Measurements from ENCODE around the gene LRP11. TPM values are rescaled to one million over a fixed set of nuclear protein-coding genes. Genes with fewer than 3 reads are reported as not detected.

Gene LRP11
- total RNA-seq, 1 donor from 2014 or later = 51.1 TPM

GRCh38 chr6:149823013-149823412, 41.1 kb downstream of the LRP11 start:
- H3K27me3 ChIP-seq = no peaks in the 10 kb centered on the region
- intact Hi-C loops (cut with DNase I) = no loop called here
- no peak overlapping the region for H3K27ac ChIP-seq
- H3K9me3 ChIP-seq = no peaks in the 10 kb centered on the region
- H3K4me1 ChIP-seq = no peaks in the 10 kb centered on the region
- DNase-seq (no peak), ATAC-seq (no peak)
- H3K36me3 ChIP-seq = peaks cover 16% of the 10 kb centered on the region
- H3K4me3 ChIP-seq = no peak overlapping the region
- no peak for TF ChIP-seq CTCF (IDR thresholded peaks at IDR 0.05)

- H3K9me3 ChIP-seq = no peaks in the 10 kb centered on the region
- intact Hi-C loops (cut with DNase I) = no loop called here
- DNase-seq (no peak), ATAC-seq (no peak)
- no peaks in the 10 kb centered on the region for H3K4me1 ChIP-seq
- H3K27ac ChIP-seq = no peak overlapping the region
- peaks cover 16% of the 10 kb centered on the region for H3K36me3 ChIP-seq
- no peaks in the 10 kb centered on the region for H3K27me3 ChIP-seq
- H3K4me3 ChIP-seq = no peak overlapping the region
- TF ChIP-seq CTCF (IDR thresholded peaks at IDR 0.05) = no peak
Observed at GRCh38 chr6:149821492-149821891, 42.7 kb downstream of the LRP11 start.

GRCh38 chr6:149820506-149820905, 43.7 kb downstream of the LRP11 start:
- no peaks in the 10 kb centered on the region for H3K27me3 ChIP-seq
- no peaks in the 10 kb centered on the region for H3K9me3 ChIP-seq
- peaks cover 10% of the 10 kb centered on the region for H3K36me3 ChIP-seq
- intact Hi-C loops (cut with DNase I) = no loop called here
- H3K4me1 ChIP-seq = no peaks in the 10 kb centered on the region
- ATAC-seq (no peak), DNase-seq (no peak)
- TF ChIP-seq CTCF (IDR thresholded peaks at IDR 0.05) = no peak
- no peak overlapping the region for H3K27ac ChIP-seq
- H3K4me3 ChIP-seq = no peak overlapping the region

GRCh38 chr6:149815788-149816187, 48.4 kb downstream of the LRP11 start:
- intact Hi-C loops (cut with DNase I) = no loop called here
- no peak overlapping the region for H3K27ac ChIP-seq
- H3K27me3 ChIP-seq = no peaks in the 10 kb centered on the region
- DNase-seq (no peak), ATAC-seq (no peak)
- no peak overlapping the region for H3K4me3 ChIP-seq
- H3K4me1 ChIP-seq = no peaks in the 10 kb centered on the region
- peaks cover 14% of the 10 kb centered on the region for H3K36me3 ChIP-seq
- TF ChIP-seq CTCF (IDR thresholded peaks at IDR 0.05) = no peak
- H3K9me3 ChIP-seq = no peaks in the 10 kb centered on the region

GRCh38 chr6:149813351-149813750, 50.8 kb downstream of the LRP11 start:
- no peak for ATAC-seq
- DNase-seq = no peak
- no peak overlapping the region for H3K4me3 ChIP-seq
- peaks cover 24% of the 10 kb centered on the region for H3K36me3 ChIP-seq
- H3K27me3 ChIP-seq = no peaks in the 10 kb centered on the region
- no peaks in the 10 kb centered on the region for H3K9me3 ChIP-seq
- H3K4me1 ChIP-seq = no peaks in the 10 kb centered on the region
- H3K27ac ChIP-seq = no peak overlapping the region
- intact Hi-C loops (cut with DNase I) = no loop called here
- TF ChIP-seq CTCF (IDR thresholded peaks at IDR 0.05) = no peak

- intact Hi-C loops (cut with DNase I) = no loop called here
- ATAC-seq (no peak), DNase-seq (no peak)
- Histone ChIP-seq H3K36me3 (peaks cover 38% of the 10 kb centered on the region), H3K4me1 (no peaks in the 10 kb centered on the region), H3K27ac (no peak overlapping the region), H3K9me3 (no peaks in the 10 kb centered on the region), H3K4me3 (no peak overlapping the region), H3K27me3 (no peaks in the 10 kb centered on the region)
- no peak for TF ChIP-seq CTCF (IDR thresholded peaks at IDR 0.05)
Observed at GRCh38 chr6:149809798-149810197, 54.4 kb downstream of the LRP11 start.
